Spinal cord (tissue), 10 donors: ENCODE data around the gene NCOA3. TPM values are rescaled to one million over a fixed set of nuclear protein-coding genes. Genes with fewer than 3 reads are reported as not detected.
"Not testable (repeated sequence)": the region's sequence is repeated elsewhere in the genome, so short reads cannot be mapped to it uniquely, and the experiment has no call there.

Source experiments
- DNase-seq, 6 donors: peaks; one replicate each; pipeline versions ENCODE4 v3.0.0 to v3.0.0-alpha.2; 2013 to 2015; ENCODE audit warnings: low spot score in 6 of 6, low read depth in 4 of 6
- H3K27ac ChIP-seq: one replicate; pipeline ENCODE4 v1.5.1; 2013; ENCODE audit warnings: low read depth, low read length, control low read depth
- H3K27me3 ChIP-seq: one replicate; pipeline ENCODE4 v1.6.1; 2013; ENCODE audit warnings: low read length; ENCODE audit not compliant: control insufficient read depth, insufficient read depth
- H3K36me3 ChIP-seq: one replicate; pipeline ENCODE4 v1.6.1; 2013; ENCODE audit warnings: low read length; ENCODE audit not compliant: control insufficient read depth, insufficient read depth
- H3K4me1 ChIP-seq: one replicate; pipeline ENCODE4 v1.6.1; 2013; ENCODE audit warnings: low read length; ENCODE audit not compliant: control insufficient read depth, insufficient read depth
- H3K4me3 ChIP-seq: one replicate; pipeline ENCODE4 v1.5.1; 2013; ENCODE audit warnings: low read depth, low read length, control low read depth
- H3K9me3 ChIP-seq: one replicate; pipeline ENCODE4 v1.6.1; 2013; ENCODE audit warnings: low read length; ENCODE audit not compliant: control insufficient read depth, insufficient read depth
- WGBS: methylation state at CpG from one replicate; pipeline ENCODE4 v1.1.5; 2013; ENCODE audit warnings: missing lambda C conversion rate; ENCODE audit not compliant: insufficient coverage; 5-methylcytosine and 5-hydroxymethylcytosine counted together
- polyA plus RNA-seq, 2 donors: library from polyadenylated mRNA; unstranded; fragments of 120-200 nt; gene quantifications; one replicate each; pipeline ENCODE4 v1.2.1, GENCODE V29; 2013; ENCODE audit not compliant: insufficient read length in 2 of 2
- total RNA-seq, 2 donors: library from RNA; depleted of rRNA in 1 of 2; stranded (reverse); fragments of 120-200 nt in 1 of 2; fragments of >200 nt in 1 of 2; gene quantifications; one replicate each; pipeline versions ENCODE4 v1.2.3 to v1.2.4, GENCODE V29; 2013 to 2014
- donor health status: healthy.

NCOA3 gene
- total and polyA plus RNA-seq, 4 donors, result 23.0 to 43.7 (median 33.4) TPM

- no peak overlapping the region for H3K4me3 ChIP-seq
- H3K9me3 ChIP-seq, result no peaks in the 10 kb centered on the region
- DNase-seq, result no peak
- H3K27ac ChIP-seq, result no peak overlapping the region
- no peaks in the 10 kb centered on the region for H3K27me3 ChIP-seq
- H3K4me1 ChIP-seq, result peaks cover 3% of the 10 kb centered on the region
- 100% methylated on average over 2 of the region's 6 CpGs for WGBS
- H3K36me3 ChIP-seq, result no peaks in the 10 kb centered on the region
Observed at GRCh38 chr20:47498606-47499005, 3.1 kb upstream of the NCOA3 start.

GRCh38 chr20:47499053-47499452 lies 2.6 kb upstream of the NCOA3 start:
- no peak for DNase-seq

GRCh38 chr20:47500082-47500481 lies 1.6 kb upstream of the NCOA3 start:
- DNase-seq, H3K27me3 ChIP-seq, H3K27ac ChIP-seq, H3K9me3 ChIP-seq, H3K4me3 ChIP-seq, H3K36me3 ChIP-seq, H3K4me1 ChIP-seq: not testable (repeated sequence)
- WGBS, result 97% methylated on average over 4 of the region's 9 CpGs

More at GRCh38 chr20:47499053-47499452, 2.6 kb upstream of the NCOA3 start:
- Histone ChIP-seq H3K4me1 (peaks cover 3% of the 10 kb centered on the region), H3K27me3 (no peaks in the 10 kb centered on the region), H3K4me3 (no peak overlapping the region), H3K36me3 (no peaks in the 10 kb centered on the region), H3K9me3 (no peaks in the 10 kb centered on the region), H3K27ac (no peak overlapping the region)
- 100% methylated on average over 3 of the region's 5 CpGs for WGBS

- peak overlapping the region; percentile 75 for H3K4me3 ChIP-seq
- WGBS, result 64% methylated on average over 4 of the region's 4 CpGs
- peaks cover 7% of the 10 kb centered on the region for H3K4me1 ChIP-seq
- no peaks in the 10 kb centered on the region for H3K27me3 ChIP-seq
- peak in 1 of 6 donors; percentile 22 for DNase-seq
- no peaks in the 10 kb centered on the region for H3K36me3 ChIP-seq
- H3K9me3 ChIP-seq, result no peaks in the 10 kb centered on the region
- no peak overlapping the region for H3K27ac ChIP-seq
Observed at GRCh38 chr20:47500554-47500953, 1.1 kb upstream of the NCOA3 start.

- no peaks in the 10 kb centered on the region for H3K9me3 ChIP-seq
- no CpG with 5 or more reads among the region's 5 CpGs for WGBS
- H3K36me3 ChIP-seq, result no peaks in the 10 kb centered on the region
- H3K27me3 ChIP-seq, result no peaks in the 10 kb centered on the region
- H3K4me3 ChIP-seq, result peak overlapping the region; percentile 75
- H3K4me1 ChIP-seq, result peaks cover 7% of the 10 kb centered on the region
- H3K27ac ChIP-seq, result peak overlapping the region; percentile 91
- DNase-seq, result no peak
Observed at GRCh38 chr20:47501116-47501481, 588 bp upstream of the NCOA3 start.

GRCh38 chr20:47502271-47503239 lies 868 bp downstream of the NCOA3 start:
- Histone ChIP-seq H3K4me1 (peaks cover 7% of the 10 kb centered on the region), H3K9me3 (no peaks in the 10 kb centered on the region), H3K36me3 (no peaks in the 10 kb centered on the region), H3K4me3 (peak overlapping the region; percentile 75), H3K27ac (peak overlapping the region; percentile 91), H3K27me3 (no peaks in the 10 kb centered on the region)
- WGBS, result 0% methylated on average over 18 of the region's 34 CpGs
- DNase-seq, result peak in 3 of 6 donors; percentile 56 to 70 (median 57)

- H3K4me1 ChIP-seq, result peaks cover 7% of the 10 kb centered on the region
- H3K4me3 ChIP-seq, result peak overlapping the region; percentile 75
- peak in 1 of 6 donors; percentile 56 for DNase-seq
- H3K9me3 ChIP-seq, result no peaks in the 10 kb centered on the region
- no peaks in the 10 kb centered on the region for H3K36me3 ChIP-seq
- no CpG with 5 or more reads among the region's 2 CpGs for WGBS
- H3K27ac ChIP-seq, result peak overlapping the region; percentile 91
- no peaks in the 10 kb centered on the region for H3K27me3 ChIP-seq
Observed at GRCh38 chr20:47503685-47504084, 2.0 kb downstream of the NCOA3 start.

- no peak overlapping the region for H3K4me3 ChIP-seq
- H3K27ac ChIP-seq, result no peak overlapping the region
- no peaks in the 10 kb centered on the region for H3K9me3 ChIP-seq
- H3K36me3 ChIP-seq, result no peaks in the 10 kb centered on the region
- WGBS, result no CpG with 5 or more reads among the region's 2 CpGs
- peaks cover 8% of the 10 kb centered on the region for H3K4me1 ChIP-seq
- DNase-seq, result no peak
- no peaks in the 10 kb centered on the region for H3K27me3 ChIP-seq
Observed at GRCh38 chr20:47506335-47506734, 4.6 kb downstream of the NCOA3 start.

- Histone ChIP-seq H3K36me3 (no peaks in the 10 kb centered on the region), H3K27me3 (no peaks in the 10 kb centered on the region), H3K4me1 (peaks cover 8% of the 10 kb centered on the region), H3K9me3 (no peaks in the 10 kb centered on the region), H3K4me3 (no peak overlapping the region), H3K27ac (no peak overlapping the region)
- WGBS, result no CpG with 5 or more reads among the region's 2 CpGs
- no peak for DNase-seq
Observed at GRCh38 chr20:47506850-47507249, 5.2 kb downstream of the NCOA3 start.
